ENCODE measurements around the gene SLC38A9. TPM values are rescaled to one million over a fixed set of nuclear protein-coding genes. Genes with fewer than 3 reads are reported as not detected.

Gene SLC38A9
- polyA plus RNA-seq, 2 donors, result 6.6 to 6.8 TPM

DNA sequence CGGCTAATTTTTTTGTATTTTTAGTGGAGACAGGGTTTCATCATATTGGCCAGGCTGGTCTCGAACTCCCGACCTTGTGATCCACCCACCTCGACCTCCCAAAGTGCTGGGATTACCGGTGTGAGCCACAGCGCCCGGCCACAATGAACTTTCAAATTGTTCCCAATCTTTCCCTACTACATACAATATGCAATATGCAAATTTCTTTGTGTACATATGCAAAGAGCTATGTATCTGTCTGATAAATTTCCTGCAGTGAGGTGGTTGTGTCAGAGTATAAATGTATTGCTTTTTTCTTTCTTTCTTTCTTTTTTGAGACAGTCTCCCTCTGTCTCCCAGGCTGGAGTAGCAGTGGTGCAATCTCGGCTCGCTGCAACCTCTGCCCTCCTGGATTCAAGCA is 128.5 kb downstream of the SLC38A9 start:
- no peaks in the 10 kb centered on the region for H3K9me3 ChIP-seq (ENCODE audit: control insufficient read depth in 2 of 2, insufficient read depth in 1 of 2, low read depth in 1 of 2, low read length in 1 of 2)
- H3K27ac ChIP-seq (ENCODE audit: low read depth in 2 of 2, low read length in 1 of 2), result no peak overlapping the region
- no peaks in the 10 kb centered on the region for H3K4me1 ChIP-seq (ENCODE audit: control insufficient read depth in 2 of 2, insufficient read depth in 2 of 2, low read length in 1 of 2)
- no peak overlapping the region for H3K4me3 ChIP-seq (ENCODE audit: low read depth in 1 of 2, low read length in 2 of 2)
- WGBS, 2 donors, result 89 to 96% methylated on average over 9 of the region's 9 CpGs
- no peaks in the 10 kb centered on the region for H3K27me3 ChIP-seq (ENCODE audit: control insufficient read depth in 1 of 2, insufficient read depth in 2 of 2, low read length in 2 of 2)
- H3K36me3 ChIP-seq (ENCODE audit: control insufficient read depth in 2 of 2, insufficient read depth in 2 of 2, low read length in 1 of 2), result no peaks in the 10 kb centered on the region

DNA sequence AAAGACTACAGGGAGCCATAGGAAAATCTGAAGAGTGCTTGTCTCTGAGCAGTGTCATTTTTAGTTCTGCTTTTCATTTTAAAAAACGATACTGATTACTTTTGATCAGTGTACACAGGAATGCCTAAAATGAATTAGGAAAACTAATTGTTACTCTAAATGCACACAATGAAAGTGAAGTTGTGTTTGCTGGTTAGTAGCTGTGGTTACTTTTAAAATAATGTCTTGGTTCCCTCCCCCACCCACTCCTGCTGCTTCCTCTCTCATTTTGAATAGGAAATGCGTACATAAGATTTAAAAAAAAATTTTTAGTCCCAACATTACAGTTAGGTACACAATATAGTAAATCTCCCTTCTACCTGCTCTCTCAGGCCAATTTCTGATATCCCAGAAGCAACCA is 129.9 kb downstream of the SLC38A9 start:
- Histone ChIP-seq H3K27me3 (ENCODE audit: control insufficient read depth in 1 of 2, insufficient read depth in 2 of 2, low read length in 2 of 2) (no peaks in the 10 kb centered on the region), H3K27ac (ENCODE audit: low read depth in 2 of 2, low read length in 1 of 2) (no peak overlapping the region), H3K9me3 (ENCODE audit: control insufficient read depth in 2 of 2, insufficient read depth in 1 of 2, low read depth in 1 of 2, low read length in 1 of 2) (no peaks in the 10 kb centered on the region), H3K36me3 (ENCODE audit: control insufficient read depth in 2 of 2, insufficient read depth in 2 of 2, low read length in 1 of 2) (no peaks in the 10 kb centered on the region), H3K4me1 (ENCODE audit: control insufficient read depth in 2 of 2, insufficient read depth in 2 of 2, low read length in 1 of 2) (no peaks in the 10 kb centered on the region), H3K4me3 (ENCODE audit: low read depth in 1 of 2, low read length in 2 of 2) (no peak overlapping the region)
- WGBS, 2 donors, result 49 to 69% methylated on average over 2 of the region's 2 CpGs

GRCh38 chr5:55580042-55580441 is 132.1 kb downstream of the SLC38A9 start:
- 92 to 95% methylated on average over 6 of the region's 6 CpGs for WGBS, 2 donors
- Histone ChIP-seq H3K4me3 (ENCODE audit: low read depth in 1 of 2, low read length in 2 of 2) (no peak overlapping the region), H3K27ac (ENCODE audit: low read depth in 2 of 2, low read length in 1 of 2) (no peak overlapping the region), H3K4me1 (ENCODE audit: control insufficient read depth in 2 of 2, insufficient read depth in 2 of 2, low read length in 1 of 2) (no peaks in the 10 kb centered on the region), H3K9me3 (ENCODE audit: control insufficient read depth in 2 of 2, insufficient read depth in 1 of 2, low read depth in 1 of 2, low read length in 1 of 2) (no peaks in the 10 kb centered on the region), H3K36me3 (ENCODE audit: control insufficient read depth in 2 of 2, insufficient read depth in 2 of 2, low read length in 1 of 2) (no peaks in the 10 kb centered on the region), H3K27me3 (ENCODE audit: control insufficient read depth in 1 of 2, insufficient read depth in 2 of 2, low read length in 2 of 2) (no peaks in the 10 kb centered on the region)

- Histone ChIP-seq H3K27me3 (ENCODE audit: control insufficient read depth in 1 of 2, insufficient read depth in 2 of 2, low read length in 2 of 2) (no peaks in the 10 kb centered on the region), H3K4me1 (ENCODE audit: control insufficient read depth in 2 of 2, insufficient read depth in 2 of 2, low read length in 1 of 2) (no peaks in the 10 kb centered on the region), H3K36me3 (ENCODE audit: control insufficient read depth in 2 of 2, insufficient read depth in 2 of 2, low read length in 1 of 2) (no peaks in the 10 kb centered on the region), H3K27ac (ENCODE audit: low read depth in 2 of 2, low read length in 1 of 2) (no peak overlapping the region), H3K4me3 (ENCODE audit: low read depth in 1 of 2, low read length in 2 of 2) (no peak overlapping the region), H3K9me3 (ENCODE audit: control insufficient read depth in 2 of 2, insufficient read depth in 1 of 2, low read depth in 1 of 2, low read length in 1 of 2) (no peaks in the 10 kb centered on the region)
These were observed 133.4 kb downstream of the SLC38A9 start for GRCh38 chr5:55578771-55579170.

GRCh38 chr5:55577353-55578060 is 134.6 kb downstream of the SLC38A9 start:
- no peak overlapping the region for H3K4me3 ChIP-seq (ENCODE audit: low read depth in 1 of 2, low read length in 2 of 2)

GRCh38 chr5:55576661-55577060 is 135.5 kb downstream of the SLC38A9 start:
- H3K36me3 ChIP-seq (ENCODE audit: control insufficient read depth in 2 of 2, insufficient read depth in 2 of 2, low read length in 1 of 2), result no peaks in the 10 kb centered on the region
- no peaks in the 10 kb centered on the region for H3K4me1 ChIP-seq (ENCODE audit: control insufficient read depth in 2 of 2, insufficient read depth in 2 of 2, low read length in 1 of 2)
- H3K9me3 ChIP-seq (ENCODE audit: control insufficient read depth in 2 of 2, insufficient read depth in 1 of 2, low read depth in 1 of 2, low read length in 1 of 2), result no peaks in the 10 kb centered on the region
- WGBS, 2 donors, result 57 to 62% methylated on average over 2 of the region's 2 CpGs
- H3K27me3 ChIP-seq (ENCODE audit: control insufficient read depth in 1 of 2, insufficient read depth in 2 of 2, low read length in 2 of 2), result no peaks in the 10 kb centered on the region
- H3K27ac ChIP-seq (ENCODE audit: low read depth in 2 of 2, low read length in 1 of 2), result no peak overlapping the region
- no peak overlapping the region for H3K4me3 ChIP-seq (ENCODE audit: low read depth in 1 of 2, low read length in 2 of 2)

More at GRCh38 chr5:55577353-55578060, 134.6 kb downstream of the SLC38A9 start:
- 20 to 38% methylated on average over 6 of the region's 6 CpGs for WGBS, 2 donors
- H3K4me1 ChIP-seq (ENCODE audit: control insufficient read depth in 2 of 2, insufficient read depth in 2 of 2, low read length in 1 of 2), result no peaks in the 10 kb centered on the region
- H3K36me3 ChIP-seq (ENCODE audit: control insufficient read depth in 2 of 2, insufficient read depth in 2 of 2, low read length in 1 of 2), result no peaks in the 10 kb centered on the region
- no peaks in the 10 kb centered on the region for H3K9me3 ChIP-seq (ENCODE audit: control insufficient read depth in 2 of 2, insufficient read depth in 1 of 2, low read depth in 1 of 2, low read length in 1 of 2)
- H3K27ac ChIP-seq (ENCODE audit: low read depth in 2 of 2, low read length in 1 of 2), result peak overlapping the region in 1 of 2 donors; percentile 1
- no peaks in the 10 kb centered on the region for H3K27me3 ChIP-seq (ENCODE audit: control insufficient read depth in 1 of 2, insufficient read depth in 2 of 2, low read length in 2 of 2)

Other genes with a start within 250 kb of the SLC38A9 start
- gene PLPP1, start 177.4 kb downstream of the SLC38A9 start, polyA plus RNA-seq, result 10 to 100 TPM; 23.3 to 27.7 TPM
- not detected for gene DDX4, start 25.7 kb upstream of the SLC38A9 start, polyA plus RNA-seq
- under 1 TPM in 1 of 2 donors, not detected in 1; 0.01 TPM for gene IL31RA, start 139.0 kb upstream of the SLC38A9 start, polyA plus RNA-seq

All from esophagus (tissue), 2 donors.